Right renal pelvis (tissue), 4 donors: ENCODE measurements around the gene MAX. TPM values are rescaled to one million over a fixed set of nuclear protein-coding genes. Genes with fewer than 3 reads are reported as not detected.

Source experiments
- DNase-seq, 4 donors: peaks; one replicate each; pipeline ENCODE4 v3.0.0-alpha.2; 2013; ENCODE audit warnings: low read depth in 4 of 4, low spot score in 3 of 4, missing footprints in 1 of 4
- polyA plus RNA-seq, 4 donors: library from polyadenylated mRNA; unstranded; fragments of 120-200 nt; gene quantifications; one replicate each; pipeline ENCODE4 v1.2.1, GENCODE V29; 2013; ENCODE audit not compliant: insufficient read length in 4 of 4

The MAX gene, protein sequence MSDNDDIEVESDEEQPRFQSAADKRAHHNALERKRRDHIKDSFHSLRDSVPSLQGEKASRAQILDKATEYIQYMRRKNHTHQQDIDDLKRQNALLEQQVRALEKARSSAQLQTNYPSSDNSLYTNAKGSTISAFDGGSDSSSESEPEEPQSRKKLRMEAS
- polyA plus RNA-seq: 10 to 100 TPM; 58.7 to 67.2 (median 62.4) TPM

DNA sequence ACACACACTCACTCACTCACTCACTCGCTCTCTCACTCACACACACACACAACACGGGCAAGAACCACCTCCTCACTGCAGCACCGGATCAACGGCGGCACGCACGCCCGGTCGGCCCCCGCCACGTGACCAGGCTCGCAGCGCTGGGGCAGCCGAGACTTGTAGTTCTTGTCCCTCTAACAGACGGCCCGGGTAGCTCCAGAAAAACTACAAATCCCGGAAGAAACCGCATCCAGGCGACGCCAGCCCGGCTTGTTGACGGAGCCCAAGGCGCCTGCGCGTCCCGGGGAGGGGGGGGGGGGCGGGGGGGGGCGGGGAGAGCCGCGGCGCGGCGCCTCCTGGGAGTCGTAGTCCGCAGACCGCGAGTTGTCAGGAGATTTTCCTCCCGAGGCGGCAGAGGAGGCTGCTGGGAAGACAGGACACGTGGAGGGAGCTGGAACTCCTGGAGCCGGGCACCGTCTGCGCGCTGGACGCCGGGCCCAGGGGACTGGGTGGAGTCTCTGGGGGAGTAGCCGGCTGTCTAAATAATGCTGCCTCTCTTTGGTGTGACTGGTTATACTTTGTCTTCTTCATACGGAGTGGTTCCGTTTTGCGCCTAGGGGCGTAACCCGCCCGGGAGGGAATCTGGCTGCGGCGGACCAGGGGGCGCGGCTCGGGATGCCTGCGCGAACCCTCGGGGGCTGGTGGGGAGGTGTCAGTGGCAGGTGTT lies at the start of gene MAX:
TSS of gene MAX (minus strand) at position 77 of the 709 bp plus-strand sequence. CDS start 178 bp downstream, outside the sequence.
- peak; percentile 88 to 96 (median 94) for DNase-seq

DNA sequence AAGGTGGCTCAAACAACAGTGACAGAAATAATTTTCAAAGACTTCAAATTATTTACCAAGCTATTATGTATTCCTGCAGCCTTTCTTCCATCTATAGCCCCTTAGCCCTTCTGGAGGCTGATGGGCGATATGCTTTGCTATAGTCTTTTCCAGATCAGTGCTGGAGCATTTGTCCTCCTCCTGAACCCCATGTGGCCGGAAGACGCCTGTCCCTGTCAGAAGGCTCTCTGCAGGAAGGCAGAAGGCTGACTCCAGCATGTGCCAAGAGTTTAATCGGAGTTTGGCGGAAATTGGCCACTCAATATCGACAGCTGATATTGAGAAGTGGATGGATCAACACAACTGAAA lies 49.3 kb upstream of the MAX start:
- DNase-seq: no peak

DNA sequence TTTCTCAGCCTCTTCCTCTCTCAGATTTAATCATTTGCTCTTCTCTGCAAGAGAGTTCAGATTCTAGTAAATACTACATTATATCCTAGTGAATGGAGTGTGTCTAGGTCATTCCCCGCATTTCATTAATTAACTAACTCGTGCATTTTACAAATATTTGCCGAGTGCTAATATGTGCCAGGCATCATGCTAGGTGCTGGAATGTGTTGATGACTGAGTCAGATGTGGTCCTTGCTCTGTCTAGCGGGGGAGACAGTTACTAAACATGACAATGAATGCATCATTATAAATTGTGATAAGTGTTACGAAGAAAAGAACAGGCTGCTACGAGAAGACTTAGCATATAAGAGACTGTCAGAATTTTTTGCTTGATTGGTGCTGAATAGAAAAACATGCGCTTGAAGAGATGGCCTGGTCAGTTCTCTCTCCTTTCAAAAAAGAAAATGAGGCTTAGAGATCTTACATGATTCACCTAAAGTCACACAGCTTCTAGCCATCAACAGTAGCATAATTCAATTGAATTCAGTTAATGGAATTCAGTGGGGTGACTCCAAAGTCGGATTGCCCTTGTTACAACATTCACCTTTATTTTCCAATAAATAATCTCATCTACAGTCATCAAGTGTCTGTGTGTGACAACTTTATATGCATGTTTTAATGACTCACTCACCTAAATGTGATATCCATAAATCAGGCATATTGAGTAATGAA lies 48.7 kb upstream of the MAX start:
- DNase-seq: no peak

DNA sequence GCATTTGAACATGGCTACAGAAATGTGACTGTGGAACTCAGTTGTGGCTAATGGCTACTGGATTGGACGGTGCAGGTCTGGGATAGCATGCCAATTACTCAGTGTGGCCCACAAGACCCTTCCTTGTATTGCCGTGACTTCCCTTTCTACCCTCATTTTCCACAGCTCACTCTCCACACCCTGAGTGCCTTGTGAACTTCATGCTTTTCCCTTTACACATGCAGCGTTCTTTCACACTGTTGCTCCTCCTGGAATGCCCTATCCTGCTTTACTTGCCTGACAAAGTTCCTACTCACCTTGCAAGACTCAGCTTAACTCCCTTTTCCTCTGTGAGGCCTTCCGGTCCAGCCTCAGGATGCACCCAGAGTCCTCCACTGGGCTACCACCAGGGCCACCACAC lies 46.8 kb upstream of the MAX start:
- no peak for DNase-seq

DNA sequence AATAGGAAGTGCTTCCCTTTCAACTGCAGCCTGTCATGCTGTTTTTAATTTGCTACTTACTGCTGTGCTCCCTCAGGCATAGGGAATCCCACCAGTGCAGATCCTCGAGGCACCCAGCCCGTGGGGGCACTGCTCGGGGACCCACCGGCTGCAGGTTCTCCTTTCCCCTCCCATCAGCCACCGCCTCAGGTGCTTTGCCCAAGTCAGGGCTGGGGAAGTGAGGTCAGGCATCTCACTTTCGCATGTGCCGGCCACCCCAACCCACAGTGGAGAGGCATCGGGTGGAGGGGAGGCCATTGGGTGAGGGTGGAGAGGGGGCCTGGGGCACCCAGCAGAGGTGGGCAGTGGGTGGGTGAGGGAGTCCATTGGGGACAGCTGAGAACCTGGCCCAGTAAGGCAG lies 41.9 kb upstream of the MAX start:
- DNase-seq: no peak

DNA sequence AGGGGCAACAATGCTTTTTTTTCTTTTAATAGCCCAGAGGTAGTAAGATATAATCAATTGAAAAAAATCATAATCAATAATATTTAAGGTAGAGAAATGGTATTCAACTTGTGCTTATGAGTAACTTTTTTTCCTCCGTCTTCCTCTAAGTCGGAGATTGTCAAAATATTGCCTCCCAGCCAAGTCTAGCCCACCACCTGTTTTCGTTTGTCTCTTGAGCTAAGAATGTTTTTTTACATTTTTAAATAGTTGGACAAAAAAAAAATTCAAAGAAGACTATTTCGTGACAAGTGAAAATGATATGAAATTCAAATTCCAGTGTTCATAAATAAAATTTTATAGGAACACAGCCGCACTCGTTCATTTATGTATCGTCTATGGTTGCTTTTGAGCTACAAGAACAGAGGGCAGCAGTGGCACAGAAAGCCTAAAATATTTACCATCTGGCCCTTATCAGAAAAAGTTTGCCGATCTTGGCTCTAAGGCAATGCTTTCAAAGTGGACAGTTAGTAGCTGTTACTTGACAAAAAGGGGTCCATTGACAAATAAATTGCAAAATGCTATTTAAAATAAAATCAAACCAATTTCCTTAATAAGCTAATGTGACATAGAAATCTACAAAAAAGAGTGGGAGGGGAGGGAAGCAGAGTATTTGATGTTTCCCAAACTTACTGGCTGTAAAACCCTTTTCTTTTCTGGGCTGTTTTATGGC lies 40.8 kb upstream of the MAX start:
- no peak for DNase-seq

DNA sequence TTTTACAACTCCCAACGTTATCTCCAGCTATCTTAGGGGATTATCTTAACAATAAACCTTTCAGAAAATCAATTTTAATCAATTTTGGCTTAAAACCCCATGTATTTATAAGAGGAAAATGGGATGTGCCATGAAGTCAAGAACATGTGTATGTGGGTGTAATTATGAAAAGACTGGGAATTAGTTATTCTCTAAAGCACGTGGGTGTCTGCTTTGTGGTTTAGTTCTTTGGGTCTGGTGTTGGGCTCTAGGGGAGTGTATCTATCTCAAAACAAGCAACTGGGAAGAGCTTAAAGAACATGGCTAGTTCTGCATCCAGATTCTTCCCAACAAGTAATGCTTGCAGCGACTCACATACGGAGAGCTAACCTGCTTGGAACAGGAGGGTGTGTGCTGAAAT lies 40.1 kb upstream of the MAX start:
- no peak for DNase-seq

DNA sequence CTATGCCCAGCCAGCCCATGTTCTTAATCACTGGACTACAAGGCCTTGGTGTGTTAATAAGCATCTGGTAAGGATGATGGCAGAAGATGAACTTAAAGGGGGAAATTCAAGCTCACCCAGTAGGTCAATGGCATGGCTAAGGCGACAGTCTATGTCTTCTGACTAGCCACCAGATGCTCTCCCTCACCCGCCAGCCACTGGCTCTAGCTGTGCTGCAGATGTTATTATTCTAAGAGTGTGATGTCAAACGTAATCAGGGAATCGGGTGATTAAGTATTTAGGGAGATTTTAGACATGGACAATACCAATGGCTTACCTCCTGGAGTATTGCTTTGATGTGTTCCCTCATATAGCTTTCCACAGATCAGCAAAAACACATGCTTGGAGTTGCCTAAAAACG lies 39.2 kb upstream of the MAX start:
- DNase-seq: no peak

DNA sequence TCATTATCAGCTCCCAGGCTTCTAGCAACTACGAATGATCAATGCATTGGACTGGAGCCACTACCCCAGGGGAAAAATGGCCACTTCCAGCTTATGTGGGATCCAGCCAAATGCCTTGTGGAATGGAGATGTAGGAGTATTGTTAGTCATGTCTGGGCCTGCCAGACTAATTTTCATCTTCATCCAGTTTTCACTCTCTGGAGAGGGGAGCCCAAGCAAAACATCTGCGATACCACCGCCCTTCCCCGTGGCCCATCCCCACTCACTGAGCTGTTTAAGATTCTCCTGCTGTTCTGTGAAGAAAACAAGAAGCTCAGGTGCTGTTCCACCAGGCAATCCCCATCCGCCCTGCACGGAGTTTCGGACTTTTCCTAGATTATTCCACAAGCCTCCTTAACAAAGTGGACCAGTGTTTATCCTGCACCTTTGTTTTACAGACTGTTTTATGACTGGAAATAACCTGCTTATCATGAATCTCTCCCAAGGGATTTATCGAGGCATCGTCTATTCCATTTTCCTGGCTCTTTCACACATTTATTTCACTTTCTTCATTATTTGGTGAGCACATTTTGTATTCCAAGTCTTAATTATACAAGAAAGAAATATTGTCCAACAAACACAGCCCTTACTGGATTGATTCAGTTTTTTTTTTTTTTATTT lies 35.5 kb upstream of the MAX start:
- DNase-seq: no peak

DNA sequence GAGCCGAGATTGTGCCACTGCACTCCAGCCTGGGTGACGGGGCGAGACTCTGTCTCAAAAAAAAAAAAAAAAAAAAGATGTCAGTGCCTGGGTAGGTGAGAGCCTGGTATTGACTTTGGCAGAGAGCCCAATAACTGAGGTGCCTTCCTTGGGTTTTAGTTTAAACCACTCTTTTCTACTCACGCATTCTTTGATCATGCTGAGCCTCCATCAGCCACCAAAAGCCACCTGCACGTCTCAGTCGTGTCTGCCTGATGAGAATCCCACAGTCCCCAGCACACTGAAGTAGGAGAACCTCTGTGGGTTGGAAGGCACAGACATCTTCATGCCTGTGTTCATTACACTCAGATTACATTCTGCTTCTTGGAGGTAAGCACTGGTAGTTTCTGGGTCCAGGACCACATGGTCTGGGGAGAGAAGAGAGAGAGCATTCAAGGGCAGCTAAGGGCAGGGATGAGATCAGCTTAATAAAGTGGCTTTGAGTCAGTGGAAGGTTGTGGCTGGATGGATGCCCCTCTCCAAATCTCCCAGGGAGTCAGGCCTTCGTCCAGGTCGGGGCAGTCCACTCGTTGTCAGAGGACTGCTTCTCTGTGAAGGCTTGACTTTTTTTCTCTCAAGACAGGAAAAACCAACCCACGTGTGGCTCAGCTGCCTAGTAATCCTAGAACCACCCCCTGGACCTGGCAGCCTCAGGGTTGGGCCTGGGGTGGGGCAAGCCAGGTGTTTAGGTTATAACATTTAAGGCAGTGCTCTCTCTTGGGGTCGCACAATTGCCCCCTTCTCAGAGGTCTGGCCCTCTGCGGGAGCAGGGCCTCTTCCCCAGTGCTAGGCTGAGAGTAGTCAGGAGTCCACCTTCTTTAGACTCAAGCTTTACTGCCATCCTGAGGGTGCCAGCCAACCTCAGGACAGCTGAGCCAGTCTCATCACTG lies 32.6 kb upstream of the MAX start:
- DNase-seq: no peak

DNA sequence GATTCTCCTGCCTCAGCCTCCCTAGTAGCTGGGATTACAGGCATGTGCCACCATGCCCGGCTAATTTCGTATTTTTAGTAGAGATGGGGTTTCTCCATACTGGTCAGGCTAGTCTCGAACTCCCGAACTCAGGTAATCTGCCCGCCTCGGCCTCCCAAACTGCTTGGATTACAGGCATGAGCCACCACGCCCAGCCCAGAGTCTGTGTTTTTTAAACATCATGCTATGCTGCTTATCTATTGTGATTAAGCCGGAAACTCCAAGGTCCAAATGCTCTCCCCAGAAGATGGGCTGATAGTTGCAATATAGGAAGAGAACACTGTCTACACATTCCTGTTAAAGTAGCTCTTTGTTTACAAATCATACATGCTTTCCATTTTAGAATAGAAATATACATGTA lies 30.5 kb upstream of the MAX start:
- no peak for DNase-seq

DNA sequence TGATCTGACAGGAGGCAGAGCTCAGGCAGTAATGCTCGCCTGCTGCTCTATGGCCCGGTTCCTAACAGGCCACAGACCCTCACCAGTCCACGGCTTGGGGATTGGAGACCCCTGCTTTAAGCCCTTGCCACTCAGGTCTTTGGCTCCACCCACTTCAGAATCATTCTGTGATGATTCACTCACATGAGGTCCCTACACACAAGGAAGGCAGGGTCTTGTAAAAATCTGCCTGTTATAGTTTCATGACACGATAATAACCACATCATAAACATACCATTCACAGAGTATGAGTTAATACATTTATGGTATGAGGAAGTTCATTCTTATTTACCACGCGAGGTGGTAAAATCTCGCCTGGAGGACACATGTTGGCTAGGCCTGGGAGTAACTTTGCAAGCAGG lies 29.0 kb upstream of the MAX start:
- DNase-seq: no peak

DNA sequence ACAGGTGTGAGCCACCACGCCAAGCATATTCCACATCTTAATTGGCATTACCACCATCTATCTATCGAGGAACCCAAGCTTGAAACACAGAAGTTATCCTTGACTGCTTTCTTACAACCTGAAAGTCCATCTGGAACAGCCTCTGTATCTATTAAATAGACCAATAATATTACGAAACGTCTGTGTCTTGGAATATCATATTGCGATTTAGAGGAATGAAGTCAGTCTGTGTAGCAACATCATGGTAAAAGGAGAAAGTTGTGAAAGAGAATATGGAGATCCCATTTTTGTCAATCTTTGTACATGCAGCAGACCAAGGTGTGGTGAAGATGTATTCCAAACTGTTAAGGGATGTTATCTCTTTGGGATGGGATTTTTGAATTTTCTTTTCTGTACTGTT lies 25.8 kb upstream of the MAX start:
- DNase-seq: no peak

DNA sequence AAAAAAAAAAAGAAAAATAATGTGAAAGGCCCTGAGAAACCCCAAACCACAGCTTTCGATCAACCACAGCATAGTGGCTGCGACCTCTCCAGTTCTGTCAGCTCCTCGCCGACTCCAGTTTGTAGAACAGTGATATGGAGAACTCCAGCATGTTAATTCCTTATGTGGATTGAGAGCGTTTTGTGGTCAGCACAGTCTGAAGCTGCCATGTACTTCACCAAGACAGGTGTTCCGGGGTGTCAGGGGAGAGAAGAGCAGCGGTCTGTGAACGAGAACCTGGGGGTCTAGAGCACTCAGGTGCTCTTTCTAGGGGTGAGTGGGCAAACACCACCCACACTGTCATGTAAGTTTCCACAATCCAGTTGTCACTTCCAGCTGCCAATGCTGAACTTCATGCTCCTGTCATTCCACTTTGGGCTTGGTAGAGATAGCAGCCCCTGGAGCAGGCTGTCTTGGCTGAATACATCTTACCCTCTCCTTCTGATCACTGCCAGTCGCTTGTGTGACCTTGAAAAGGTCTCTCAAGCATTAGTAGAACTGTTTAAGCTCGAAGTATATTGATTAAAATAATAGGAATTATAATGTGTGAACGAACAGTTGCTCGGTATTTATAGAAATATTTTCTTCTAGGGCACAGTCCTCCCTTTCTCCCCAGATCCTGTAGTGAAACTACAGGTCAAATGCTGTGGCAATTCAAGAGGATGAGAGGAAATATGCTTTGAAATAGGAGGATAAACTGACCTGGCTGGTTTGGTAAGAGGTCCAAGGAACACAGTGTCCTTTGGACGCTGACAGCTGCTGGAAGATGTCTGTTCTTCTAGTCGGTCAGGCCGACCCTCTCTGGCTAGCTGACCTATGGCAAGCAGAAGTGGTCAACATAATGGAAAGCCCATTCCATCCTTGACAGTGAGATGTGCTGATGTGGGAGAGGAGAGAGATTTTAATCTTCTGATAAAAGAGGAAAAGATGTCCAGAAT lies 15.7 kb upstream of the MAX start:
- no peak for DNase-seq

DNA sequence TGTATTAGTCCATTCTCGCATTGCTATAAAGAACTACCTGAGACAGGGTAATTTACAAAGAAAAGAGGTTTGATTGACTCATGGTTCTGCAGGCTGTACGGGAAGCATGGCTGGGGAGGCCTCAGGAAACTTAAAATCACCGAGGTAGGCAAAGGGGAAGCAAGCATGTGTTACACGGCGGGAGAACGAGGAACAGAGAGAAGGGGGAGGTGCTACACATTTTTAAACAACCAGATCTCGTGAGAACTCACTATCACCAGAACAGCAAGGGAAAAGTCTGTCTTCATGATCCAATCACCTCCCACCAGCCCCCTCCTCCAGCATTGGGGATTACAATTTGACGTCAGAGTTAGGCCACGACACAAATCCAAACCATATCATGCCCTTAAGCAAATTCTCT lies 13.3 kb upstream of the MAX start:
- DNase-seq: no peak

DNA sequence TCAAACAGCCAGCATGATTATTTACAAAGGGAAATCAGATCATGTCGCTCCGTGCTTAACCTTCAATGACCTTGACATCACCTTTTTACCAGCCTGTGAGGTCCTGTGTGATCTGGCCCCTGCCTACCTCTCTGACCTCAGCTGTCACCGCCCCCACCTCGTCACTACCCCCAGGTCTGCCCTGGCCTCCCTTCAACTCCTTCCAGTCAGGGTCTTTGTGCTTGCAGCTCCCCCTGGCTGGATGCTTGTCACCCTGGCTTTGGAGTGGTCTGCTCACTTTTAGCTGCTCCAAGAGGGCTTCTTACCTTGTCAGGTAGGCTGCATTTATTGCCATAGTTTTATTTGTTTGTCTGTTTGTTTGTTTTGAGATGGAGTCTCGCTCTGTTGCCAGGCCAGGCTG lies 8.2 kb upstream of the MAX start:
- no peak for DNase-seq

DNA sequence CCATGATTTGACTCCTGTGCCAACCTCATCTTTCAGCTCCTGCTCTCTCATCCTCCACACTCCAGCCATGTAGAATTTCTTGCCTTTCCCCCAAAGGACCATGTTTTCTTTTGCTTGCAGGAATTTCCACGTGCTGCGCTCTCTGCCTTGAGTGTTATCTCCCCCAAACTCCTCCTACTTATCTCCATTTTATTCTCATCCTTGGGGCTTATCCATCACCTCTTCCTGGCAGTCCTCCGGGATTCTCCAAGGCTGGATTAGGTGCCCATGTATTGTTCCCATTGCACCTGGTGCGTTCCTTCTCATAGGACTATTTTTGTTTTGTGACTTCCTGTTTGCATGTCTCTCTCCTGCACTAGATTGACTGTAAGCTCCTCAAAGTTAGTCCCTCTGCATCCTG lies 7.0 kb upstream of the MAX start:
- no peak for DNase-seq

DNA sequence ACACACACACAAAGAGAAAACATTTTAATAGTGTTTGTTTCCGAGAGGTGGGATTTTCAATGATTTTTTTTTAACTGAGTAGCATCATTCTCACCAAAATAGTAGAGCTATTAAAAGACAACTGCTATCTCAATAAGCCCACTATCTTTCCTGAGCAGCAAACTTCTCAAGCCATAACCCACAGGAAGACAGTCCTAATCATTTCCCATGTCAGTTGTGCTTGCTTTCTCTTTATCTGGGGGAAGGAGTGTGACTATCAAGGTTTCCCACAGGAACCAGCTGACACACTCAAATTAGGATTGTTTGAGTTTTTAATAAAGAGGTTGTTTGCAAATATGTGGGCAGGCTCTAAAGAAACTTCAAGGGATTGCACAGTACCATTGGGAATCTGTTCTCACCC lies 4.9 kb upstream of the MAX start:
- DNase-seq: no peak

DNA sequence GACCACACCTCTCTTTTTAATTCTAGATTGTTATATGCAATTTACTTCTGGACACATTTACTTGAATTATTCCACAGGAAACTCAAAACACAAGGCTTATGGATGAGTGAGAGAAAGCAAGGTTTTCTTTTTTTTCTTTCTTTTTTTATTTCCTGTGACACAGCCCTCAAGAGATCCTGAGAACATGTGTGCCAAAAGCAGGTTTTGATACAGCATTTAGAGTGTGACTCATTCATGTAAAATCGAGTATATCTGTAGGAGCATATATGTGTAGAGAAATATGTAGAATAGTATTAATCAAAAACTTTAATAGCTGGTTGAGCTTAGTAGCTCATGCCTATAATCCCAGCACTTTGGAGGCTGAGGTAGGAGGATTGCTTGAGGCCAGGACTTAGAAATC lies 4.4 kb upstream of the MAX start:
- no peak for DNase-seq
